ENCODE results near the gene KBTBD12. TPM values are rescaled to one million over a fixed set of nuclear protein-coding genes. Genes with fewer than 3 reads are reported as not detected.
A peak's percentile ranks its signal among the peaks of the same experiment; 100 is the strongest.
"Not testable (repeated sequence)": the region's sequence is repeated elsewhere in the genome, so short reads cannot be mapped to it uniquely, and the experiment has no call there.

Gene KBTBD12, protein sequence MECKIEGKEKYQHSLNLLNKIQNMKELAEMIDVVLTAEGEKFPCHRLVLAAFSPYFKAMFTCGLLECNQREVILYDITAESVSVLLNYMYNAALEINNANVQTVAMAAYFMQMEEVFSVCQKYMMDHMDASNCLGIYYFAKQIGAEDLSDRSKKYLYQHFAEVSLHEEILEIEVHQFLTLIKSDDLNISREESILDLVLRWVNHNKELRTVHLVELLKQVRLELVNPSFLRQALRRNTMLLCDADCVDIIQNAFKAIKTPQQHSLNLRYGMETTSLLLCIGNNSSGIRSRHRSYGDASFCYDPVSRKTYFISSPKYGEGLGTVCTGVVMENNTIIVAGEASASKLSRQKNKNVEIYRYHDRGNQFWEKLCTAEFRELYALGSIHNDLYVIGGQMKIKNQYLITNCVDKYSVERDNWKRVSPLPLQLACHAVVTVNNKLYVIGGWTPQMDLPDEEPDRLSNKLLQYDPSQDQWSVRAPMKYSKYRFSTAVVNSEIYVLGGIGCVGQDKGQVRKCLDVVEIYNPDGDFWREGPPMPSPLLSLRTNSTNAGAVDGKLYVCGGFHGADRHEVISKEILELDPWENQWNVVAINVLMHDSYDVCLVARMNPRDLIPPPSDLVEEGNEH
- polyA plus RNA-seq (ENCODE audit: insufficient read length), result 25.6 TPM

DNA sequence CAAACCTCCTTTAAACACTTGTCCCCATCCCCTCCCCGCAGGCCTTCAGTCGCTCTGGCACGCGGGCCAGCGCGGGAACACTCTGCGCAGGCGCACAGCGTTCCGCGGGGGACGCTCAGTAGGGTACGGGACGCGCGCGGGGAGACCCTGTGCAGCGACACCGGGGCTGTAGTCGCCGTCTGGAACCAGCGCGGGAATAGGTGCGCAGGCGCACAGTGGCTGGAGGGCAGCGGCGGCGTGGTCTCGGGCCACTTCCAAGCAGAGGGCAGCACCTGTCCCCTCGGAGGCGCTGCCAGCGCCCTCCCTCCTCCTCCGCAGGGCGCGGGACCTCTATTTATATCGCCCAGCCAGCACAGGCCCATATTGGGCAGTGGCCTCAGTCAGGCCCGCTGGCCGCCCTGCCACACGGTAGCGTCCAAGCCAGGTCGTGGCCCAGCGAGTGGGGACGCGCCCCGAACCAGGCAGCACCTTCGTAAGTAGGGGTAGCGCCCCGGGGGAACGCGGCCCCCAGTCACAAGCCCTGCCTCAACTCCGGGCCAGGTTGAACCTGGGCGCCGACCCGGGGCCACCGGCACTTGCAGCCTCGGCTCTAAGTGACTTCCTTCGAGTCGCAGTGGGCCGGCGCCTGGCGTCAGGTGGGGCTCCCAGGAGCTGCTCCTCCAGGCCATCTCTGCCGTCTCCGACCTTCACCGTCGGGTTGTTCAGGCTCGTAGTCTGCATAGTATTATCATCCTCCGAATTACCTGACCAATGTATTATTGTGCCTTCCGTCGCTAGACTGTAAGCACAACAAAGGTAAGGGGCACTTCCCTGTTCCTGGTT, at the start of gene KBTBD12:
Gene KBTBD12 (plus strand): TSS at position 118 of the 822 bp plus-strand sequence. CDS start 7,830 bp downstream, outside the sequence.
- no peak for DNase-seq (ENCODE audit: low read depth)

DNA sequence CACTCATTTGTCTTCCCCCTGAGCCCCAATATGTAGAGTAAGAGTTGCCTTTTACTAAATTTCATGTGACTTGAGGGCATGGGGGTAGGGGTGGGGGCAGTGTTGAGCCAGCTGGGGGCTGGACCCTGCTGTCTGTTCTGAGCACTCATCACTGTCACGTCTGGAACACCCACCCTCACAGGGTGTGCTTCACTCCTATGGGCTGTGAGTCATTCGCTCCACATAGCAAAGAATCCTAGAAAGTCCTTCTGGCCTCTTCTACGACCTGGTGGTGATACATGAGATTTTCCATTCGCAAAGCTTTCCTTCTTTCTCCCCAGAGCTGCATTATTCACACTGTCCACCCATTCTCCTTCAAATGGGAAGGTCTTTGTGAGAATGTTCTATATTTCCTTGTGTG, 49.1 kb upstream of the KBTBD12 start:
- DNase-seq (ENCODE audit: low read depth), result no peak

DNA sequence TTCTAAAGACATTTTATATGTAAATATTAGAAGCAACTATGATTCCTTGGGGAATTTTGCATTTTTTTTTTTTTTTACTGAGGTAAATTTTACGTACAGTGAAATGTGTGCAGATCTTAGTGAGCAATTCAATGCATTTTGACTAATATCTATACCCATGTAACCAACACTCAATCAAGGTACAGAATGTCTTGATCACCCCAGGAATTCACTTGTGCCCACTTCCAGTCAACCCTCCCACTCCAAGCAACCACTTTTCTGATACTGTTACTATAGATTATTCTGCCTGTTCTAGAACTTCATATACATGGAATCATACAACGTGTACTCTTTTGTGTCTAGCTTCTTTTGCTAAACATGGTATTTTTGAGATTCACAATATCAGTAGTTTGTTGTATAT, 47.6 kb upstream of the KBTBD12 start:
- no peak for DNase-seq (ENCODE audit: low read depth)

DNA sequence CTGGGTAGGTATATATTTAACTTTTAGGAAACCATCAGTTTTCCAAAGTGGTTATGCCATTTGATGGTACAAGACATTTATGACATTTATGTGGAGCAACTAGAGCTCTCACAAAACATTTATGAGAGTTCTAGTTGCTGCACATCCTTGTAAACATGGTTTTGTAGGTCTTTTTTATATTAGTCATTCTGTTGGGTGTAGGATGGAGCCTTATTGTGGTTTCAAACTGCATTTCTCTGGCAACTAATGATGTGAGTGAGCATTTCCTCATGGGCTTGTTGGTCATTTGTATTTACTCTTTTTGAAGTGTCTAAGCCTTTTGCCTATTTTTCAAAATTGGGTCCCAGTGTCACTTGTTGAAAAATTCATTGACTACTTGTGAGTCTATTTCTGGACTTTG, 47.0 kb upstream of the KBTBD12 start:
- DNase-seq (ENCODE audit: low read depth), result no peak

DNA sequence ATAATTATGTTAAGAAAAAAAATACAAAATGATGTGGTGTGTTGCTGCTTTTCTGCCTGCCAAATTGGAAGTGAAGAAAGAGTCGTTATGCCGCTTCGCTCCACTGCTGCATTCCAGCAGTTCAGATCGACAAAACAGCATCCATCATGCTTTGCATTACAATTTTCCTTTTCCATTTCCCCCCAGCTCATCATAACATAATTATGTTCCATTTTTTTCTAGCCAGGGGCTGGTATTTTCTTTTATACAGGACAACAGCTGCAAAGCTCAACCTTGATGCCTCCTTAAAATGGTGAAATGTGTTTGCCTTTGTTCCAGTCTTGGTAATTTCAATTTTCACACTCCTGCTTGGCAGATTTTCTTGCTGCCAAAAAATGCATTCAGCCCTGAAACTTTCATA, 44.9 kb upstream of the KBTBD12 start:
- no peak for DNase-seq (ENCODE audit: low read depth)

DNA sequence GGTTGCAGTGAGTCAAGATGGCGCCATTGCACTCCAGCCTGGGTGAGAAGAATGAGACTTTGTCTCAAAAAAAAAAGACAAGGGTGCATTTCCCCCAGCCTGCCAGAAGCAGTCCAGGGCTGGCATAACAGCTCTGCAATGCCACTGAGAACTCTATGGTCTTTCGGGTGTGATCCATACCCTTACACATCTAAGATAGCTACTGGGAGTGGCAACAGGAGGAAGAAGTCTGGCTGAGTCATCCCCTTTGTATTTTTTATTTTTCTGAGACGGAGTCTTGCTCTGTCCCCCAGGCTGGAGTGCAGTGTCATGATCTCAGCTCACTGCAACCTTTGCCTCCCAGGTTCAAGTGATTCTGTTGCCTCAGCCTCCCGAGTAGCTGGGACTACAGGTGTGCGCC, 40.9 kb upstream of the KBTBD12 start:
- not testable (repeated sequence) for DNase-seq (ENCODE audit: low read depth)

DNA sequence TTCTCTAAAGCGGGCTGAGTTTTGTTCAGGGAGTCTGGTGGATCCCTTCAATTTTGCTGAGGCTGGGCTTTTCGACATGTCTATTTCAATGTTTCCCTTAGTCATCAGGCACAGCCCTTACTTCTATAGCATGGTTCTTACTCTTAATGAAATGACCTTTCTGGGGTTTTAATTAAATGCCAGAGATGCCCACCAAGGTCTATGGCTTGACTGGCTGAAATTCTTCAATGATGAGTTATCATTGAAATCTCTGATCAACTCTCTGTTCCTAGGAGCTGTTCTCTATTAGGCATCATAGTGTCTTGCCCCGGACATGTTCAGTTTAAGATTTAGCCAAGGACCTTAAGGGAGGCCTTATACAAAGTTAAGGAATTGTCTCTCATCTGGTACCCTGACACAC, 33.4 kb upstream of the KBTBD12 start:
- DNase-seq (ENCODE audit: low read depth), result no peak

DNA sequence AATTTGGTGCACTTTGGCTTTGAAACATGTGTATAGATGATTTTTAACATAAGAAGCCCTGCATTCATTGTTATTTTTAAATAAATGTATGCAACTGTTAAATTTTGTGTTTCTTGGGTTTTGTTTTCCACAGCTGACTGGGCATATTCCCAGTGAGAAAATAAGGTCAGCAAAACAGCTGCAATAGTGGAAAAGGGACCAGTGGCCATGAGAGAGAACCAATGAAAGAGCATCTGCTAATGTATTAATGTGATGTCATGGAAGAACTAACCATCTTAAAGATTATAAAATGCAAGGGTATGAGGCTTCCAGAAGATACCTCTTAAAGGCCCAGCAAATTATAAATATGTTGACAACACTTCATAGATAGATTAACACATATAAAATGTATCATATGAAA, 31.0 kb upstream of the KBTBD12 start:
- DNase-seq (ENCODE audit: low read depth), result peak; percentile 68

DNA sequence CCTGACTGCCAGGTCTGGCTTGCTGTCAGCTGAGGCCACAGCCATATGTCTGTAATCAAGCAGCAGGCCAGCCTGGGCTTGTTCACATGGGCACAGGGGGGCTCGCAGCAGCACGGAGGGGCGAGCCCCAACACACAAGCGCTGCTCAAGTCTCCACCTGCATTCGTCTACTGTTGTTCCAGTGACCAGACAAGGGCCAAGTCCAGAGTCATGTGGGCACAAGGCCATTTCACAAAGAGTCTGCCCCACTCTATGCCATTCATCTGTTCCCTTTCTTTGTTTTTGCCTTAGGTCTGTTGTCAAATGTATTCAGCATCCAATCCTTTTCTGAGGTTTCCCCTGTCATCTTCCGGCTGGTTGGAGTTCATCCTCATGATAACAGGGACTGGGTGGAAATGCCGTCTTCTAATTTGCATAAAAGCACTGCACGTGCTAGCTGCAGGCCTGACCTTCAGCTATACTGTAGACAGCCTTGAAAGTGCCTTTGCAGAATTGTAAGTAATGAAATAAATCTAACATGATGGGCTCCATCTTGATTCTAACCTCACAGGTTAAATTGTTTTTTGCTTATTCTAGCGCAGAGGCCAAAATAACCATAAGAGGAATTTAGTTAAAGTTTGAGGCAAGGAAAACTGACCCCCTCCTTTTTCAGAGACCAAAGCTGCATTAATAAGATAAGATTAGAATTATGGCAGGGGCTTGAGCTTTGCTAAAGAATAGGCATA, 28.6 kb upstream of the KBTBD12 start:
- DNase-seq (ENCODE audit: low read depth), result no peak

DNA sequence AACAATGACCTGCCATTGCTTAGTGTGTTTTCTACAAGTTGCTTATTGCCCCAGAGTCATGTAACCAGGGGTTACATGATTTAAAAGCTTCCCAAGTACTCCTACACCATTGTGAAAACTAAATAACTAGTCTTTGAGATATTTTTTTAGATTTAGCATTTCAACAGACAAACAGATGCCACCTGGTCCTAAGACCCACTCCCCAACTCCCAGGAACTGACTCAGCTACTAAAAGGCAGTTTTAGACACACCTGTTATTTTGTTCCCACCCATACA, 28.1 kb upstream of the KBTBD12 start:
- DNase-seq (ENCODE audit: low read depth), result no peak

DNA sequence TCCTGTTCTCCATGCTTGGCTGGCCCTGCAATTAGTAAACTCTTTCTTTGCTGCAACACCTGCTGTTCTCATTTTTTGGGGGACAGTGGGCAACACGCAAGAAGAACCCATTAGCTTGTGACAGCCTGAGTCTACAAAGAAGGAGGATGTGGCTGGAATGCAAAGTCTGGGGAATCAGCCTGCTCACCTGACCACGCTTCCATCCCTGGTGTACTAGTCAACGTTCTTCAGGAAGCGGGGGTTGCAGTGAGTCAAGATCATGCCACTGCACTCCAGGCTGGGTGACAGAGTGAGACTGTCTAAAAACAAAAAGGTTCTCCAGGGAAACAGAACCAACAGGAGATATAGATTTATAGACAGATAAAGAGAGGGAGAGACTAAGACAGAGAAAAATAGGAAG, 27.7 kb upstream of the KBTBD12 start:
- no peak for DNase-seq (ENCODE audit: low read depth)

DNA sequence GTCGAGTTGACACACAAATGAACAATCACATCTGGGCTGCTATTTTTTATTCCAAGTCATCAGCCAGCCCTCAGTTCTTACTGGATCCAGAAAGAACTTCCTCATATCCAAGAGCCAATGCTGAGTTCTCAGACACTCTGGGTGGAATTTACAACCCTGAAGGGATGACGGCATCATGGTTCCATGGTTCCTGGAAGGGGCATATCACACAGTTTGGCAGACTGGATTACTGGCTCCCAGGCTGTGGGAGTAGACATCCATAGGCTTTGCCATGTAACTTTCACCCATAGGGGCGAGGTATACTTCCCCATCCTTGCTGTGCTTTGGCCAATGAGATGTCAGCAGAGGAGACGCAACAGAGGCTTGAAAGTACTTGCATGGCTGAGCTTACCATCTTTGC, 26.9 kb upstream of the KBTBD12 start:
- no peak for DNase-seq (ENCODE audit: low read depth)

DNA sequence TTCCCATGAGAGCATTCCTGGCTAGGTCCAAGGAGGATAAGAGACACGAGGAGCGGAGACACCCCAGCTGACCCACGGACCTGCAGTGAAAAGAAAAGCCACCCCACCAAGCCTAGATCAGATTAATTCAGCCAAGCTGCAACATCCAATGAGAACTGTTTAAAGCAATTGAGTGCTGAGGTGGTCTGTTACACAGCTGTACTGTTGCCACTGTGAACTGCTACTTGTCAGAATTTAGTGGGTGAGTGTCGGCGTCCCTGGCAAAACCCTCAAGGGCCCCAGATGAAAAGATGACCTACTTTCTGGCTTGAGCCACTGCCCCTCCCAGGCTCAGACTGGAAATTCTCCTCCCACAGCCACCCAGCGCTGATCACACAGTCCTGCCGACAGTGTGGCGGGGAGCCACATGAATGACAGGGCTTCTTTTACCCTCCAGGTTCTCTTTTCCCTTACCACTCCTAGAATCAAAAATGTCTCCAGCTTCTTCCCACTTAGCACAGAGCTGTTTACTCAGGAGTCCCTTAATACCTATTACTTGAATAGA, 26.4 kb upstream of the KBTBD12 start:
- no peak for DNase-seq (ENCODE audit: low read depth)

DNA sequence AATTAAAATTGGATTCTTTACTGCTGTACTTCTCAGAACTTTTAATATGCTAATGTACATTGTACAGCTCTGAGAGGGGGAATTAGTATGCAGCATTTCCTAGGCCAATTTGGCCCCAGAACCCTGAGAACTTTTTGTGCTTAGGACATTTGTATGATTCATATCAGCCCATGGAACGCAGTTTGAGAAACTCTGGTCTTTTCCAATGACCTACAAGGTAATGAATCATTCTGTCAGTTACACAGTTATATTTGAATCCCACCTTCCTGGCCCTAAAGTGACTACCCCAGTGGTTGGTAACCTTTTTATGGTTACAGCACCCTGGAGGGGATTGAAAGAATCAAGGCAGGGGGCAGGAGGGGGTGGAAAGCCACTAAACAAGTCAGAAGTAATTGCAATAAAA, 25.6 kb upstream of the KBTBD12 start:
- DNase-seq (ENCODE audit: low read depth), result no peak

DNA sequence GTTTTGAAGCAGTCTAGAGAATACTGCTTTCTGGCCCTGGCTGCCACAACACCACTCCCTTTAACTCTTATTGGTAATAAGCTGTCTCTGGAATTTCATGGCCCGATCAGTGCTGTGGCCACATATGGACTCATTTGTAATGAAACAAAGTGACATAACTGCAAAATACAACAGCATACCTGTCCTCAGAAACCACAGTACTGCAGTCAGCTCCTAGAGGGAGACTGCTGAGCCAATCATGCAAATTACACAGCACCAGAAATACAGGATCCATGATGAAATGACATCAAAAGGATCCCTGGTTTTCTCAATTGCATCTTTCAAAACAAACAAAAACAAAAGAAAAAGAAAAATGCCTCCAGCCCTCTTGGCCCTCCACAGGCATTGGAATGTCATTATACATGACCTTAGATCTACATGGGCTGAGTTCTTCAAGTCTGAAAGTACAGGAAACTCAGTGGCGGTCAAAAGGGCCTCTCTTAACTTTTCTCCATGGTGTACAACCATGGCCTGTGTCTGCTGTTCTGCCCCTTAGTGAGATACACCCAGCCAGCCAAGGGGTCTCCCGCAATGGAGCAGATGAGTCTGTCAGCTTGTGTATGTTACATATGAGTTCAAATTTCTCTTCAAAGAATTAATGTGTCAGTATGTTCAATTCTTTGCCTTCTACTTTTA, 24.9 kb upstream of the KBTBD12 start:
- DNase-seq (ENCODE audit: low read depth), result no peak

DNA sequence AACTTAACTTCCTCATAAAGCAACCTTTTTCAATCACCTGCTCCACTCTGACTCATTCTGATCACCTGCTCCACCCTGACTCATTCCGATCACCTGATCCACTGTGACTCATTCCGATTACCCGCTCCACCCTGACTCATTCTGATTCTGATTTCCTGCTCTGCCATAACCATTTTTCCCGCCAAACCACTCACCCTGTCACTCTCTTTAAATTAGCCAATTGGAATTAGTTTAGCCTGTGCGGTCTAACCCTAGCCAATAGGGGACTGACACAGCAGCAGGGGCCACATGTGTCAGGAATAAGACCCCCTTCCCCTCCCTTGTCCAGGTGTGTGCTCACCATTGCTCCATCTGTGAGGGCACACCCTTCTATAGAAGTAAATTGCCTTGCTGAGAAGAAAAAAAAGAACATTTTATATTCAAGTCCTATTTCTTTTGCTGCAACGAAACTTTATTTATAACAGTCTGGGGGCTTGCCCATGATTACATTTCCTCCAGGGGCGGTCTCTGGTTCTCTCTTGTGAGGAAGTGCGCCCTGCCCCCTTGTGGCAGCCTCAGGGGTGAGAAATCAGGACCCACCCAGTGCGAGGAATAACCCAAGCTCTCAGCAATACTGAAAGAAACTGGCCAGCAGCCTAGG, 24.3 kb upstream of the KBTBD12 start:
- DNase-seq (ENCODE audit: low read depth), result not testable (repeated sequence)

DNA sequence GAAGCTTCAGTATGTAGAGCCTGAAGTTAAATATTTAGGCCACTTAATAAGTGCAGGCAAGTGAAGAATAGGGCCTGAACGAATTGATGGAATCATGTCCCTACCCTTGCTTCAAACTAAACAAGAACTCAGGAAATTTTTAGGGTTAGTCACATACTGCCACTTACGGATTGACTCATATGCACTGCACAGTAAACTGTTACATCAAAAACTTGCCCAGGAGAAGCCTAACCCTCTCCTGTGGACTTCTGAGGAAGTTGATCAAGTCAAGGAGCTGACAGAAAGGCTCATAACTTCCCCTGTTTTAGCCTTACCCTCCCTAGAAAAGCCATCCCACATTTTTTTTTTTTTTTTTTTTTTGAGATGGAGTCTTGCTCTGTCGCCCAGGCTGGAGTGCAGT, 20.6 kb upstream of the KBTBD12 start:
- no peak for DNase-seq (ENCODE audit: low read depth)

DNA sequence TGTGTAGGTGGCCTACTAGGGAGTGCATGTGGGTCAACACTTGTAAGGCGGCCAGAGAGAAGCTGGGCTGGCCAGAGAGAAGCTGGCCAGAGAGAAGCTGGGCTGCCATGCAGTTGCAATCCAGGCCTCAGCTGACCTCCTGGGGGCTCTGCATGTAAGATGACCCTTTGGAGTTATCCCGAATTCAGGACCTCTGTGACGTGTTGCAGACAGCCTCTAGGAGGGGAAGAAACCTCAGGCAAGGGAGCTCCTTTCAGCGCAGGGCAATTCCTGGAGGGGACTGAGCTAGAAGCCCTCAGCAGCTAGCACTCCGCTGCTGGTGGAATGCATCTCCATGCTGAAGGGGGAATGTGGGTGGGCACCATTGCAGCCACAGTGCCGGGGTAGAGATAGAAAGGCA, 15.8 kb upstream of the KBTBD12 start:
- no peak for DNase-seq (ENCODE audit: low read depth)

DNA sequence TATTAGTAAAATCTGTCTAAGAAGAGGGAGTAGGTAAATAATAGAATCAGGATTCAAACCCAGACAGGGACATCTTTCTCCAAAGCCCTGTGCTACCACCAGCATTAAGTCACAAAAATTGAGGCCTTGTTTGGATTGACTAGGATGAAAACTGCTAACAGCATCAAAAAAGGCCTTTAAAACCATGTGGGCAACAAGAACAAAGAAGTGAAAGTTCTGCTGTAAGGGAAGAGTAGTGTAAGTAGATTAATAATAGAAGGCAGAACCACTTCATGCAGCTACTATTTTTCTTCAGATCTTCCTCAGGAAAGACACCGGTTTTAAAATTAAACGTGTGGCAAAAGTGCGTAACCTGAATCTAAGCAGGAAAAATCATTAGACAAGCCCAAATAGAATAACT, 15.3 kb upstream of the KBTBD12 start:
- no peak for DNase-seq (ENCODE audit: low read depth)

DNA sequence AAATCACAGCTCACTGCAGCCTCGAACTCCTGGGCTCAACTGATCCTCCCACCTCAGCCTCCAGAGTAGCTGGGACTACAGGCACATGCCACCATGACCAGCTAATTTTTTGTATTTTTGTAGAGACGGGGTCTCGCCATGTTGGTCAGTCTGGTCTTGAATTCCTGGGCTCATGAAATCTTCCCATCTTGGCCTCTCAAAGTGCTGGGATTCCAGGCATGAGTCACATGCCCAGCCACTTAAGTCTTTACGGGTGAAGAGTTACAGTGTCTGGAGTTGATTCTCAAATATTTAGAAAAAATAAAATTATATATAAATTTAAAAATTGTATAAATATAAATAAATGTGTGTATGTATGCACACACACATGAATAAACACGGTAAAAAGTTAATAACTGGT, 14.5 kb upstream of the KBTBD12 start:
- DNase-seq (ENCODE audit: low read depth), result no peak

DNA sequence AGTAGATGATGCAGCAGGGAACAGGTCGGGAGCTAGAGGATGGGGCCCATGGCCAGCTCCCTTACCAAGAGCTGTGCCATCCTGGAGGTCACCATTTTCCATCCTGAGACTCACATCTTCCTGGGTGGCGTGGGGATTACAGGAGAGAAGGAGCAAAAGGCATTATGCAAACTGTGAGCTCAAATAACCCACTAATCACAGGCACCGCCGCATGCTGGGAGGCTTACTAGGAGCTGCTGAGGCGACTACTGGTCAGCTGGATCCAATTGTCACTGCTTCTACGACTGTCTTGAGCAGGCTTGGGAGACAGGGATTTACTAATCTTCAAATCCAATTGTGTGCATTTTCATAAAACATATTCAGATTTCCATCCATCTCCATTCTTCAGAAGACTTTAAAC, 12.5 kb upstream of the KBTBD12 start:
- DNase-seq (ENCODE audit: low read depth), result no peak
